HTERT RPE-1 (cell line): ENCODE results near the gene DSE.

Experiments used
- in situ Hi-C: fragments of 300-500 bp; cut with MboI; formaldehyde crosslinking; loops from 4 replicates; pipeline ENCODE4 v1.14.3; 2020; ENCODE audit warnings: low sequenced_read_pairs

Gene DSE

DNA sequence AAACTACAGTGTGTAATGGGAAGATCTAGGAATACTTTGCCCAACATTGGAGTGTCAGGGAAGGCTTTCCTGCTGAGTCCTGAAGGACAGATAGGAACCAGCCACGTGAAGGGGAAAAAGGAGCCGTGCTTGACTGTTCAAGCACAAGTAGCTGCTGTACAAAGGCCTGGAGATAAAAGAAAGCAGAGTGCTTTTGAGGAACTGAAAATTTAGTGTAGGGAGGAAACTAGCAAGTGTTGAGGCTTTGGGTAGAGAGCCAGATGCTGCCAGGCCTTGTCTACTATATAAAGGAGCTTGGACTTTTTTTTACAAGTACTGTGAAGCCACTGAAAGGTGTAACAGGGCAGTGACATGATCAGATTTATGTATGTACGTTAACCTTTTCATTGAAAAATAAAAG is 39.0 kb downstream of the DSE start:
- in situ Hi-C loops: no loop called here

DNA sequence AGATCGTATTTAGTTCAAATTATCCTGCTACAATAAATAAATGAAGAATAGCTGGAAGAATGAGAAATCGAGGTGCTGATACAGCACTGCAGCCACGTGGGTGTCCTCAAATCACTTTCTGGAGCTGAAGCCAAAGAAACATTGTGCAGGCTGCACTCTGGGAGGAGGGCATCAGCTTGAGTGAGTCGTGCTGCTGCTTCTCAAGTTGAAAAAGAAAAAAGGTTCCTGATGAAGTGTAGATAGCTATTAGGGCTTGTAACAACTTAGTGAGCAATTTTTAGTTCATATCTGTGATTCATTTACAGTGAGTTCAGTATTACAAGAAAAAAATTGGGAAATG is 40.5 kb downstream of the DSE start:
- in situ Hi-C loops: no loop called here

- in situ Hi-C loops: no loop called here
Measured at GRCh38 chr6:116412270-116412669, 41.5 kb downstream of the DSE start.

DNA sequence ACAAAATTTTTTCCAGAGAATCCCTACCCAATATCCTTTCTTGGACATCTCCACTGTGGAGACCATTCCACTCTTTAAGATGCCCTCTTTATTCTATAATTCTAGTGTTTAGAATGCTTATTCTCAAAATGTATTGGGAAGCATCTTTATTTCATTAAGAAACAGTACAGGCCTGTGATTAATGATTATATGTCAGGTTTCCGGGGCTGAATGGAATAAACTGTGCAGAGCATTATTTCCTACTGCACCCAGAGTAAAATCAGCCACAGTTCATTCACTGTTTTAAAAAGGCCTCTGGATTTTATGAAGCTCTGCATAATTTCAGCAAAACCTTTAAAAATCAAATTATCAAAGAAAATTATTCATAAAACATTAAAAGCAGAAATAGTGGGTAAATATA is 42.6 kb downstream of the DSE start:
- in situ Hi-C loops: no loop called here

DNA sequence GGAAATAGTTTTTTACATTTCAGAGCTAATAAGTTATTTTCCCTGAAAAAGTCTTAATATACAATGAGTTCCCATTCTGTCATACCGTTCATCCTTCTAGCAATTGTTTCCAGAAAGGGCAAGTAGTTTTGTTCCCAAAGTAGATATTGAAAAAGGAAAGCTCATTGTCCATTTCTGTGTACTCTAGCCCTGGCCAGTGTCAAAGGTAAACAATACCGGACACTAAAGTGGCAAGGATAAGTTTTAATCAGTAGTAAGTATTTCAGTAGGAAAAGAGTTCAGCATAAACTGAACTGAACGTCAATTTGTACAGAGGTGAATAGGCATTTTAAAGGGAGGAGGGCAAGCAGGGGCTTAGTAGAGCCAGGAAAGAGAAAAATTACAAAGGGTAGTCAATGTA is 46.9 kb downstream of the DSE start:
- in situ Hi-C loops: no loop called here

GRCh38 chr6:116419069-116419786 is 48.5 kb downstream of the DSE start:
- in situ Hi-C loops: no loop called here

- in situ Hi-C loops: no loop called here
Measured at GRCh38 chr6:116420341-116420740, 49.6 kb downstream of the DSE start.

DNA sequence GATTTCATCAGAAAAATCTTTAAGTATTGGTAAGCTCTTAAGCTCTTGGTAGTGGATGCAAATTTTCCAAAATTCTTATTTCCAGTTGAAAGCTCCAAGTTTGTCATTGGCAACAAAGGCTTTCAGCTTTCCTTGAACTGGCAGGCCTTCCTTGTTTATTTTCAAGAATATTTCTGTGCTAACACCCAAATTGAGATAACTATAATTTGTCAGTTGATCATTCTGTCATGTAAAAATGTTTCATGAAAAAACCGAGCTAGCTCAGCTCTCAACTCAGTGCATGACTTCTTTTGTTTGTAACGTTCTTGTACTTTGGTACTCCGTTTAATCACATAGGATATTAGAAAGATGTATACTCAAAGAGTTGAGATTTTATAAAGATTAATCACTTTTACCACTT is 51.5 kb downstream of the DSE start:
- in situ Hi-C loops: no loop called here

DNA sequence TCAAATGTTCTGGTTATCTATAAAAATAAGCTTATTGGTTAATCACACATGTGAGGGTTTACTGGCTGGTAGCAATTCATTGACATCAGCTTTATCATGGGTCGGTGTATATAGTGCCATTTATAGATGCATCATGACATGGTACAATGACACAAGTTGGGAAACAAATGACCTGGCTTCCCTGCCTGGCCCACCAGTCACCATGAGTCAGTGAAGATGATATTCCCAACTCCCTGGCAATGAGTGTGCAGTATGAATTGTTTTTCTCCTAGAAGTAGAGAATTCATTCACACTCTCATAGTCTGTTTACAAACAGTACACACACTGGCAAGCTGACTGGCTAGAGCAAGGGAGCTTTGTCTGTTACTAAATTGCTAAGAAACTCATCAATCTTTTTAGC is 53.3 kb downstream of the DSE start:
- in situ Hi-C loops: no loop called here

DNA sequence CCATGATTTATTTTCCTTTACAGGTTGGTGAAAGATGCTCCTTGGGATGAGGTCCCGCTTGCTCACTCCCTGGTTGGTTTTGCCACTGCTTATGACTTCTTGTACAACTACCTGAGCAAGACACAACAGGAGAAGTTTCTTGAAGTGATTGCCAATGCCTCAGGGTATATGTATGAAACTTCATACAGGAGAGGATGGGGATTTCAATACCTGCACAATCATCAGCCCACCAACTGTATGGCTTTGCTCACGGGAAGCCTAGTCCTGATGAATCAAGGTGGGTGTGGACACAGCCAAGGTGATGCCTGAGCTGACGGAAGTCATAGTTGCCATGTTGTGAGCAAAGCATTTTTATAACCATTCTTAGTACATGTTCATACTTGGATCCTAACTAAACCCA is 55.8 kb downstream of the DSE start:
- in situ Hi-C loops: no loop called here

GRCh38 chr6:116429111-116429510 is 58.4 kb downstream of the DSE start:
- in situ Hi-C loops: no loop called here

DNA sequence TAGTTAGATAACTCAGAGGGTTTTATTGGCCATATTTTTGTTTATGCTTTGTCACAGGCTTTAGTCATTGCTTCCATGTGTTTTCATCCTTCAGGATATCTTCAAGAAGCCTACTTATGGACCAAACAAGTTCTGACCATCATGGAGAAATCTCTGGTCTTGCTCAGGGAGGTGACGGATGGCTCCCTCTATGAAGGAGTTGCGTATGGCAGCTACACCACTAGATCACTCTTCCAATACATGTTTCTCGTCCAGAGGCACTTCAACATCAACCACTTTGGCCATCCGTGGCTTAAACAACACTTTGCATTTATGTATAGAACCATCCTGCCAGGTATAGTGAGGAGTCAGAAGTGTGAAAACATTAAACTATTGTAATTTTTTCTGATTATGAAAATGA is 60.1 kb downstream of the DSE start:
- in situ Hi-C loops: no loop called here

GRCh38 chr6:116431964-116432595 is 61.3 kb downstream of the DSE start:
- in situ Hi-C loops: no loop called here

GRCh38 chr6:116433206-116433712 is 62.5 kb downstream of the DSE start:
- in situ Hi-C loops: no loop called here

DNA sequence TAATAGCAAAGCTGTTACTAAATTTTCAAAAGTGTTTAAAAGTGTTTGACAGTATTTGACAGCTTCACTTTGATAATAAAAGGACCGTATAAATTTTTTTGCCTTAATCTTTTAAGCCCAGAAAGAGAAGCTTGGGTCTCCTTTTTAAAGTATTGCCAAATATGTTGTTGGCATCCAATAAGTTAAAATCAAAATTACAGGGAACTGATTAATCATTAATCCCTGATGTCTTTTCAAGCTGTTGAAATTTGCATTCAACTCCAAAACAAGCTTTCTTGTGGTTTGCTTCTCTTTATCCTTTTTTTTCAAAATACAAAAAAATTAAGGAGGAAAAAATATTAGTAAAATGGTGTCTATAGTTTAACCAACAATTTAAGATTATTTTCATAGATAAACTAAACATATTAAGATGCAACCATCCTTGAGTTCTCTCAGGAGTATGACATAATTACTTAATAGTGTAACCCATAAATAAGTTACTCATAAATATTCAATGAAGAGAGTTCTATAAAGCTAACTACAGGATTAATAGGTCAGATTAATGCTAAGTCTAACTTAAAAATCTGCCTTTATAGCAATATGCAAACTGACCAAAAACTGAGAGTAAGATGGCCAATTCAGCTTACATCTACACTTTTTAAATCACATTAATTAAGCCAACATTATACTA is 63.4 kb downstream of the DSE start:
- in situ Hi-C loops: no loop called here

DNA sequence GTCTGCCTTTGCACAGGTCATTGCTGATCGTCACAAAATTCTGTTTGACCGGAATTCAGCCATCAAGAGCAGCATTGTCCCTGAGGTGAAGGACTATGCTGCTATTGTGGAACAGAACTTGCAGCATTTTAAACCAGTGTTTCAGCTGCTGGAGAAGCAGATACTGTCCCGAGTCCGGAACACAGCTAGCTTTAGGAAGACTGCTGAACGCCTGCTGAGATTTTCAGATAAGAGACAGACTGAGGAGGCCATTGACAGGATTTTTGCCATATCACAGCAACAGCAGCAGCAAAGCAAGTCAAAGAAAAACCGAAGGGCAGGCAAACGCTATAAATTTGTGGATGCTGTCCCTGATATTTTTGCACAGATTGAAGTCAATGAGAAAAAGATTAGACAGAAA is 65.8 kb downstream of the DSE start:
- in situ Hi-C loops: no loop called here

GRCh38 chr6:116437656-116438055 is 66.9 kb downstream of the DSE start:
- in situ Hi-C loops: no loop called here

GRCh38 chr6:116438590-116439448 is 68.1 kb downstream of the DSE start:
- in situ Hi-C loops: no loop called here

- in situ Hi-C loops: no loop called here
Measured at GRCh38 chr6:116439522-116440051, 68.8 kb downstream of the DSE start.

DNA sequence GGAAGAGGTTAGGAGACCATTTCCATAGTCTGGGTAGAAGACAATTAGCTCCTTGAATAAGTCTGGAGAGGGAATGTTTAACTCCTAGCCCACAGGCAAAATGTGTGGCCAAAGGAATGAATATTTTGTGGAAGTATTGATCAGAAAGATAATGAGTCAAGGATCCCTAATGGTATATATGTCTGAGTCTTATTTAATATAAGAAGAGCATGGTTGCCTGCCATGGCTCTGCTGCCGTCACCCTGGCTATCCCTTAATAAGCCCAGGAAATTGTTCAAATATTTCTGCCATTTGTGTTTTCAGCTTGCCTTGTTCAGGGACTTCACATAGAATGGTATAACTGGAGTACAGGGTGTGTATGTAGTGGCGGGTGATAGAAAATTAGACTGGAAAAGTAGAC is 72.4 kb downstream of the DSE start:
- in situ Hi-C loops: no loop called here

- in situ Hi-C loops: no loop called here
Measured at GRCh38 chr6:116444092-116444491, 73.3 kb downstream of the DSE start.
